GM21723 (cell line): ENCODE measurements around the gene CXCR3.
"Not testable (repeated sequence)": the region's sequence is repeated elsewhere in the genome, so short reads cannot be mapped to it uniquely, and the experiment has no call there.

Experiments used
- ATAC-seq: cut with Tn5 transposase; IDR thresholded peaks from one replicate; pipeline ENCODE4 v1.9.1; 2021; ENCODE audit warnings: mild to moderate bottlenecking, moderate library complexity; ENCODE audit not compliant: unreplicated experiment

The CXCR3 gene

GRCh38 chrX:71612256-71612655 lies 6.1 kb downstream of the CXCR3 start:
- no peak for ATAC-seq

- not testable (repeated sequence) for ATAC-seq
Measured at GRCh38 chrX:71611736-71612135, 6.6 kb downstream of the CXCR3 start.

- no peak for ATAC-seq
Measured at GRCh38 chrX:71609095-71609750, 9.1 kb downstream of the CXCR3 start.

GRCh38 chrX:71607488-71607887 lies 10.8 kb downstream of the CXCR3 start:
- no peak for ATAC-seq

GRCh38 chrX:71606536-71607216 lies 11.6 kb downstream of the CXCR3 start:
- no peak for ATAC-seq

- no peak for ATAC-seq
Measured at GRCh38 chrX:71604796-71605568, 13.3 kb downstream of the CXCR3 start.

DNA sequence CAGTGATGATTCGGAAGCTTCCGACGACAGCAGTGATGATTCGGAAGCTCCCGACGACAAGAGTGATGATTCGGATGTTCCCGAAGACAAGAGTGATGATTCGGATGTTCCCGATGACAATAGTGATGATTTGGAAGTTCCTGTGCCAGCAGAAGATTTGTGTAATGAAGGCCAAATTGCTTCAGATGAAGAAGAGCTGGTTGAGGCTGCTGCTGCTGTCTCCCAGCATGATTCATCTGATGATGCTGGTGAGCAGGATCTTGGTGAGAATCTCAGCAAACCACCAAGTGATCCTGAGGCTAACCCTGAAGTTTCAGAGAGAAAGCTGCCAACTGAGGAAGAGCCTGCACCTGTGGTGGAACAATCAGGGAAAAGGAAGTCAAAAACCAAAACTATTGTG lies 14.2 kb downstream of the CXCR3 start:
- no peak for ATAC-seq

DNA sequence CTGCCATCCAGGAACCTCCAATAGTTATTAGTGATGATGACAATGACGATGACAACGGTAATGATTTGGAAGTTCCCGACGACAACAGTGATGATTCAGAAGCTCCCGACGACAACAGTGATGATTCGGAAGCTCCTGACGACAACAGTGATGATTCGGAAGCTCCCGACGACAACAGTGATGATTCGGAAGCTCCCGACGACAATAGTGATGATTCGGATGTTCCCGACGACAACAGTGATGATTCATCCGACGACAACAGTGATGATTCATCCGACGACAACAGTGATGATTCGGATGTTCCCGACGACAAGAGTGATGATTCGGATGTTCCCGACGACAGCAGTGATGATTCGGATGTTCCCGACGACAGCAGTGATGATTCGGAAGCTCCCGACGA lies 14.7 kb downstream of the CXCR3 start:
- no peak for ATAC-seq

GRCh38 chrX:71599965-71600364 lies 18.3 kb downstream of the CXCR3 start:
- ATAC-seq: no peak

DNA sequence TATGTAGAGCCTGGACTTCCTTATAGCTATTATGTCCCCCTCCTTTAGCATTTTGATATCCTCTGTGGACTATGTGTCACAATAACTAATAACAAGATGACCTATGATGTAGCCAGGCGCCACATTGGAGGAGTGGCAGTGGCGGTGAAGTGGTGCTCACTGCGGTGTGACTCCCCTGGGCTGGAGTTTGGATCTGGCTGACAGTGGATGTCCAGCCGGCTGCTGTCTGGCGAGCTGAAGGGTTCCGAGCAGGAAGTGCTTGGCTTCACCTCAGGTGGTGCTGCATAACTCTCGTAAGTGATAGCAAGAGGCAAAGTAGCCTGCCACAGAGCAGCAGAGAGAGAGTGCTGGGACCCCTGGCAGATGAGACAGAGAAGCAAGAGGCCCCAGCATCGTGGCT lies 25.1 kb downstream of the CXCR3 start:
- ATAC-seq: not testable (repeated sequence)

- no peak for ATAC-seq
Measured at GRCh38 chrX:71586929-71587328, 31.4 kb downstream of the CXCR3 start.

- no peak for ATAC-seq
Measured at GRCh38 chrX:71581210-71581609, 37.1 kb downstream of the CXCR3 start.

DNA sequence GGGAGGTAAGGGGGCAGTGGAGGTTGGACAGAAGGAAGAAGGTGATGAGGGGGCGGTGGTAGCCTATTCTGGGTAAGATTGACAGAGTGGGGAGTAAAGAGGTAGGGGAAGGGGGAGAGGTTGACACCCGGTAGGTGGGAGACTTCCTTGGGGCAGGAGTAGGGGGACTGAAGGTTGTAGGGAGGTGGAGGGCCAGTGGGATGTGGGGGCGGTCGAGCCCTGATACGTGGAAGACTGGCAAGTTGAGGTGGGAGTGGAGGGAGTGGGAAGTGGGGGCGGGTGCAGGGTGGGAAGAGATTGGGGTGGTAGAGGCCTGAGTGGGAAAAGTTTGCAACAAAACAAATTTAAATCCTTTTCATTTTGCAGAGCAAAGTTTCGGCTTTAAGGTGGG lies 38.3 kb downstream of the CXCR3 start:
- no peak for ATAC-seq

DNA sequence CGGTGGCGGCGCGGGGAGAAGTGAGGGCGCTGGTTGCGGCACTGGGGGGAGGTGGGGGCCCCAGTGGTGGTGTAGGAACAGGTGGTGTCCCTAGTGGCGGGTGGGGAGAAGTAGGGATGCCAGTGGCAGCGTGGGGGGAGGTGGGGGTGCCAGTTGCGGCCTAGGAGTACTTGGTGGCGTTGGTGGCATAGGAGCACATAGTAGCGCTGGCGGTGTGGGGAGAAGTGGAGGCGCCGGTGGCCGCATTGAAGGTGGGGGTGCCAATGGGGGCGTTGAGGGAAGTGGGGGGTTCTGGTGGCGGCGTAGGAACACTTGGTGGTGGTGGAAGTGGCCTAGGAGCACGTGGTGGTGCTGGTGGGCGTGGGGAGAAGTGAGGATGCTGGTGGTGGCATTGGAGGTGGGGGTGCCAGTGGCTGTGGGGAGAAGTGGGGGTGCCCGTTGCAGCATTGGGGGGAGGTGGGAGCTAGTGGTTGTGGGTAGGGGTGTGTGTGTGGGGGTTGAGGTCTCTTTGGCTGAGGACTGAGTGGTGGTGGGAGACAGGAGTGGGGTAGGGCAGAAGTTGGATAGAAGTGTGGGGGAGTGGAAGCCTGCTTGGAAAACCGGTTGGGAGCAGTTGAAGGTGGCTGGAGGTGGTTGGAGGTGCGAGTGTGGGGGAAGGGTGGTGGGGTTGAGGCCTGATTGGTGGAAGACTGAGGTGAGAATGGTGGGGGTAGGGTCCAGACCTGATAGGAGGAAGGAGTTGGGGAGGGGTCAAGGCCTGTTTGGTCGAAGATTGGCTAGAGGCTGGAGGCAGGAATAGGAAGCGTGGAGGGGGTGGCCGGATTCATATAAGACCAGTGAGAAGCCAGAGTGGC lies 38.9 kb downstream of the CXCR3 start:
- no peak for ATAC-seq

GRCh38 chrX:71578253-71579135 lies 39.8 kb downstream of the CXCR3 start, which contains the start of gene GCNA:
GCNA (plus strand) TSS chrX:71578437; CDS start chrX:71580822, 2,385 bp downstream.
- no peak for ATAC-seq

GRCh38 chrX:71577682-71578081 lies 40.6 kb downstream of the CXCR3 start:
- no peak for ATAC-seq

DNA sequence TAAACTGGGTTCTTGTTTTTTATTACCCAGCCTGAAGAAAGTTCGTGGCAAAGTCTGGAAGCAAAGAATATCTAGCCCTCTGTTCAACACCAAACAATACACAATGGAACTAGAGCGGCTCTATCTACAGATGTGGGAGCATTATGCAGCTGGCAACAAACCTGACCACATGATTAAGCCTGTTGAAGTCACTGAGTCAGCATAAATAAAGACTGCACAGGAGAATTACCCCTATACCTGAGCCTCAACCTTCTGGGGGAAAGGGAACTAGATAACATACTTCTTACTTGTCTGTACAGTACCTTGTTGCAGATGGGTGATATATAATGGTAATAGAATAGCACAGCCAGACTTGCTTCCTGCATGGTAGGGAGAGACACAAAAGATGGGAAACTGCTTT lies 44.7 kb downstream of the CXCR3 start:
- no peak for ATAC-seq

- ATAC-seq: not testable (repeated sequence)
Measured at GRCh38 chrX:71571390-71571789, 46.9 kb downstream of the CXCR3 start.
